Activated naive CD4-positive, alpha-beta T cell treated with anti-CD3 and anti-CD28 coated beads, Interleukin-2, amount 50 U/mL, for 16 hours (primary cell): ENCODE measurements around the gene AIG1.
"Not testable (repeated sequence)": the region's sequence is repeated elsewhere in the genome, so short reads cannot be mapped to it uniquely, and the experiment has no call there.

Experiments
- DNase-seq: peaks from one replicate; pipeline ENCODE4 v3.0.0-alpha.2; 2020

Gene AIG1

DNA sequence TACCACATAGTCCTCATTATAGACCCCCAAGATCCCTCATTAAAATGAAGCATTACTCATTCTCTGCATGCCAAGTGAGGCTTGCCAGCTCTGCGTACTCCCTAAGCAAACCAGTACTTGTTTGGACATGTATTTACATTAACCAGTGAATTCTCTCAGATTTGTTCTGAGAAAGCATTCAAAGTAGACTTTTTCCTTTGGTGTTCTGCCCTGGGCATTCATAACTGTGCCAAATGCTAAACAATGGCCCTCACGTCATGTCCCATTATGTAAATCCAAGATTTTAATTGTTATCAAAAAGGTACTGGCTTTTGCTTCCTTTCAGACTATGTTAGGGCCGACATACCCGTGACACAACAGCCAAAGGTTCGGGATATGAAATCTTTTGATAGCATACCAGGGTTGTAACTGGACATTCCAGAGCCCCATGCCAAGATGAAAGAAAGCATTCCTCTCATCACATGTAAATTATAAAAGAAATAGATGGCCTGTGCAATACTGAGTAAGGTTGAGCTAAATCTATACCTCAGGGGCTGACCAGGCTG is 225.6 kb downstream of the AIG1 start:
- no peak for DNase-seq

DNA sequence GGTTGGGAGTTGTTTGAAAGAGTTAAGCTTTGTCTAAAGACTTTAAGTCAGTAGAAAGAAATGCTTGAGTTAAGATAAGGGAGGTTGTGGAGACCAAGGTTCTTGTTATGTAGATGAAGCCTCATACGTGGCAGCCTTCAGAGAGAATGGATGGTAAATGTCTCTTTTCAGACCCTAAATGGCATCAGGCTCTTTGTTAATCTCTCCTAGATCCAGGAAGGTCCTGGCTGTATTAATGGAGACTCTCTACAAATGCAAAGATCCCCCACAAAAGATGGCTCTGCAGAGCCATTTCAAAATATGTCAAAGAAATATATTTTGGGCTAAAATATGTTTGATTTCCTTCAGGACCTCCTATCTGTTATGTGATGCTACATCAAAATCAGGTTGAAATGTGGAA is 228.2 kb downstream of the AIG1 start:
- no peak for DNase-seq

- no peak for DNase-seq
Observed at GRCh38 chr6:143290206-143290605, 229.5 kb downstream of the AIG1 start.

DNA sequence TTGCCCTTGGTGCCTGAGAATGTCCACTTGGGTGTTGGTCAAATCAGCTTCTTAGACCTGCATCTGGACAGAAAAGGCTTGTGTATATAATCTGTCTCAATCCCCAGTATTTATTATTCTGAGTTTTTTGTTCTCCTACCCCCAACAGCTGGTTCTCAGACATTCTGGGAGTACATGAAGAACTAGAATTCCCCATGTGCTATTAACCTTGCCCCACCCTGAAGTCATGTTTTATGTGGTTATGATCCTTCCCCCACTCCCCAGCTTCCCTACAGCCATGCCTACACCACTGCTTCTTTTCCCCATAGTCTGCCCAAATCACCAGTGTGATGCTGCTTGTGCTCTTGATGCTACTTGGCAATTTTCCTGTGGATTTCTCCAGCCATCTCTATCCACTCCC is 232.8 kb downstream of the AIG1 start:
- DNase-seq: no peak

DNA sequence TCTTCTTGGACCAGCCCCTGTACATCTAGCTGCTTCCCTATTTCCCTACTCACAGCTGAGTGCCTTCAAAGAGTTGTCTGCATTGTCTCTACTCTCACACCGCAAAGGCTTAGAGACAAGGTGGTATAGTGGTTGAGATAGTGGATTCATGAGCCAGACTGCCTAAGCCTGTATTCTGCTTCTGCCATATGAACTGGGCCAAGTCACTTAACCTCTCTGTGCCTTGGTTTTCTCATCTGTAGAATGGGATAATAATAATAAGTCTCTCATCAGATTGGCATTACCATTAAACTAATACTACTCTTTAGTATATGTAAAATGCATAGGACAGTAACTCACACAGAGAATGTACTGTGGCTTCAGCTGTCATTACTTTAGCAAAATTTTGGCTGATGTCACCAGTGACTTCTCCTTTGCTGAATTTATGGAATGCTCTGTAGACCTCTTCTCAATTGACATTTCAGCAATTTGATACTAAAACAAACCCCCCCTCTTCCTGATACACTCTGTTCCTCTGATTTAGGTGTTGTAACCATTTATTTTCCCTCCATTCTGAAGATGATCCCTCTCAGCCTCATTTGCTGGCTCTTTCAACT is 233.7 kb downstream of the AIG1 start:
- no peak for DNase-seq

DNA sequence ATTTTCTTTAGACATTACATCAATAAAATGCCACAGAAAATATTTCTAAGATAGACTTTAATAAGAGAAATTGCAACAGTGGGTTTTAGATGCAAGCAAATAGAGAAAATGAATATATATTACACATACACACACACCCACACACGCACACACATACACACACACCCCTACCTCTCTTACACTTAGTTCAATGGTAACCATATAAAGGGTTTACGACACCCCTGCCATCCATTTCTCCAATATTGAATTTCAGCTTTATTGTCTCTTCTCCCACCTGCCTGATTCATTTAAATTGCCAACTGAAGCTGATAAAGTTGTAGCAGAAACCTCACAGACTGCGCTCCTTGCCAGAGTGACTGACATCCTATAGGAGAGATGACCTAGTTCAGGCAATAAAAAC is 235.2 kb downstream of the AIG1 start:
- DNase-seq: no peak

- no peak for DNase-seq
Observed at GRCh38 chr6:143298071-143298470, 237.4 kb downstream of the AIG1 start.

GRCh38 chr6:143299253-143300166 is 238.8 kb downstream of the AIG1 start:
- no peak for DNase-seq

DNA sequence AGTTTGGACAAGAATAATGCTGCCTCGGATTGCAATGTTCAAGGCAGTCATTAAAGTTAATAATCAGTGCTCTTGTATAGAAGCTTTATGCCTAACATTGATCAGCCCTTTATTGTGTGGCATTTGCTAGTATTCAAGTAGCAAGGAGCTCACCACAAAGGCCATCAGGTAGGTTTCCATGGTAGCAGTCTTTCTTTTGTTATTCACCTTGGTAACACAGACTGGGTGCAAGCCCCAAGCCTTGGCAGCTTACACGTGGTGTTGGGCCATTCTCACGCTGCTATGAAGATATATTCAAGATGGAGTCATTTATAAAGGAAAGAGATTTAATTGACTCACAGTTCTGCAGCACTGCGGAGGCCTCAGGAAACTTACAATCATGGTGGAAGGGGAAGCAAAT is 240.5 kb downstream of the AIG1 start:
- DNase-seq: no peak

GRCh38 chr6:143307760-143308159 is 247.1 kb downstream of the AIG1 start:
- not testable (repeated sequence) for DNase-seq

DNA sequence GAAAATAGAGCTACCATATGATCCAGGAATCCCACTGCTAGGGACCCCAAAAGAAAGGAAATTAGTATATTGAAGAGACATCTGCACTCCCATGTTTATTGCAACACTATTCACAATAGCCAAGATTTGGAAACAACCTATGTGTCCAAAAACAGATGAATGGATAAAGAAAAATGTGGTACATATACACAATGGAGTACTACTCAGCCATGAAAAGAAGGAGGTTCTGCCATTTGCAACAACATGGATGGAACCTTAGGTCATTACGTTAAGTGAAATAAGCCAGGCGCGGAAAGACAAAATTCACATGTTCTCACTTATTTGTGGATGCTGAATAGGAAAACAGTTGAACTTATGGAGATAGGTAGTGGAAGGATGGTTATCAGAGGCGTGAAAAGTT is 252.5 kb downstream of the AIG1 start:
- DNase-seq: no peak

DNA sequence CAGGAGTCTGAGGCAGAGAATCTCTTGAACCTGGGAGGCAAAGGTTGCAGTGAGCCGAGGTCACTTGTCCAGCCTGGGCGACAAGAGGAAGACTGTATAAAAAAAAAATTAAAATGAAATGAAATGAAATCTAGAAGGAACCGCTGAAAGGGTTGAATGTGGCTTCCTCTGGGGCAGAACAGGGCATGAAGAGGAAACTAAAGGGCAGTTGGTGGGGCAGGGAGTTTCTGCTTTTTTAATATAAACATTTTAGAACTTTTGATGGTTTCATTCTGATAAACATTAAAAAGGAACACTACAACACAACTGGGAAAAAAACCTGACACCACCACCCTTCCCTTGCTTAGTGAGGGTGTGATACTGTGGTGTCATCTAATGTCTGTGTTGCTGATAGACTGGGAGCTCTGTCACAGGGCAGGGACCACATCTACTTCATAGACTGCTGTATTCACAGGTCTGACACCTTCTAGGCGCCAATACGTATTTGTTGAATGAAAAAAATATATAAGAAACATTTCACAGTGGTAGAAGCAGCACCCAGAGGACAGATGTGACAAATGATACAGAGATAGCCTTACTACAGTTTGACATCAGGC is 260.9 kb downstream of the AIG1 start:
- no peak for DNase-seq

- DNase-seq: no peak
Observed at GRCh38 chr6:143322386-143322785, 261.7 kb downstream of the AIG1 start.

GRCh38 chr6:143323729-143324470 is 263.2 kb downstream of the AIG1 start:
- no peak for DNase-seq

- DNase-seq: no peak
Observed at GRCh38 chr6:143325379-143326140, 264.9 kb downstream of the AIG1 start.

- no peak for DNase-seq
Observed at GRCh38 chr6:143328876-143329275, 268.2 kb downstream of the AIG1 start.

- DNase-seq: no peak
Observed at GRCh38 chr6:143329323-143329722, 268.6 kb downstream of the AIG1 start.

DNA sequence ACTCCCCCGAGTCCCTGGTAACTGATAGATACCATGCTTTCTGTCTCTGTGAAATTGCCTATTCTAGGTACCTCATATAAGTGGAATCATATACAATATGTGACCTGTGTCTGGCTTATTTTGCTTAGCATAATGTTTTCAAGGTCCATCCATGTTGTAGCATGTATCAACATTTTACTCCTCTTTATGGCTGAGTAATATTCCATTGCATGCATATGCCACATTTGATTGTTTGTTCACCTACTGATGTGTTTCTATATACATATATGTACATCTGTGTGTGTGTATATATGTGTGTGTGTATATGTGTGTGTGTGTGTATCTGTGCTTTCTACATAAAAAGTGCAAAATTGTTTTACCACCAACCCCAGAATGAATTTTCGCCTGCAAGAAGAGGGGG is 270.7 kb downstream of the AIG1 start:
- DNase-seq: no peak

DNA sequence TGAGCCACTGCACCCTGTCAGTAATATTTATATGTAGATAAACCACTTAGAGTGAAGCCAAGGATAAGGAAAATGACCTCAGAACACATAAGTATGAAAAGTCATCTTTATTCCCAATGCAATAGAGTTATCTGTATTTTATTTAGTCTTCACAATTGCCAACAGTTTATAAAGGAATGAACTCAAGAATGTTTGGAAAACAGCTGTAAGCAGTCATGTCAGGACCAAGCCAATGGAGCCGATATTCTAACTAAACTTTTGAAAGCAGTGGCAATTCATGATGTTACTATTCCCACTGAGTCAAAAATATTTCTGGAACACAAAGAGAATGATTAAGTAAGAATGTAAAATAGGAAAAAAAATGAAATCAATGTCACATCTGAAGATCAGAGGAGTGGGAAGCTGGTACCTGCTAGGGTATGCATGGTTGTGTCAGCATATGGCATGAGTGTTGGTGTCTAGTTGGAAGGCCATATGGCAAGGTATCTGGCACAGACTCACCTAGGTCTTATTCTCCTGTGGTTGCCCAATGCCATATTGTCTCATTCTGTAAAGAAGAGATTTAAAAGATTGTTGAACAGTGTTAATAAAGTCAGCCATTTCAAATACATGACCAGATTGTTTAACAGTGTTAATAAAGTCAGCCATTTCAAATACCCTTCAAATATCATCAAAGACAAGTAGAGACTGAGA is 271.6 kb downstream of the AIG1 start:
- DNase-seq: no peak

DNA sequence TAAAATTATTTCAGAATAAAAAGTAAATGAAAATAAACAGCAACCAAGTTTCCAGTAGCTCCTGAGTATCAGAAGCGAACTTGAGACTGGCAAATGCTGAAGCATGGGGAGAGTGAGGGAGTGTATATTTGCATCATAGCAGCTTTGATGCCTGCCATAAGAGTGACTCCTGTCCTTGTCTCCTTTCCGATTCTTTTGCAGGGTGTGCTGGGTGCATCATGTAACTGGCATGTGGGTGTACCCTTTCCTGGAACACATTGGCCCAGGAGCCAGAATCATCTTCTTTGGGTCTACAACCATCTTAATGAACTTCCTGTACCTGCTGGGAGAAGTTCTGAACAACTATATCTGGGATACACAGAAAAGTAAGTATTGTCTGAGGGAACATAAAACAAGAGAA is 272.4 kb downstream of the AIG1 start:
- DNase-seq: no peak

DNA sequence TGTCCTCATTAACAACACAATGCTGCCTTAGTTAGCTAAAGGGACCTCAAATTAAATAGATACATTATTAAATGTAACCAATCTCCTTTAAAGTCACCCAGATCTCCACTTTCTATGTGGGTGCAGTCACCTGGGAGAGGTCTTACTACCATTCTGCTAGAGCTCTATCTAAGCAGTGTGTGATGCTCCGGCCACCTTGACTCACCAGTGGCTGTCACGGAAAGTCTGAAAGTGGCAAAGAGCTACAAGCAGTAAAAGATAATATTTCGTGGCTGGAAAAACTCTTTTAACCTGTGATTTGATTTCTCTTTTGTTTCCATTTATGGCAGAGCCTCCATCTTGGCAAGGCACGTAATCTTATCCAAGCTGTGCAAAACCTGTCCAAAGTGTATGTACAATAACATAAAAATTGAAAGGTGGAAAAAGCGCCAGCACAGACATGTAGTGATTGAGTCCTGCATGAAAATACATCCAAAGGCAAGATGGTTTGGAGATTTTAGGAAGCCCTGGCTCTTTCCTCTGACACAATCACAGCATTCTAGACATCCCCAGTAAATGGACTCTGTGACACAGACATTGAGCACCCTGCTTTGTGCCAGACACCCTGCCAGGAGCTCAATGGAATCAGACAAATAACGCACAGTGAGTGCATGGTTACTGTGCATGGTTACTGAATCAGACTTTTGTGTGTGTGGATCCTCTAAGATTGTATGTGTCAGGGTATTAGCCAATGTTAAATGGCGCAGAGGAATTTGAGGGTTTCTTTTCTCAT is 273.2 kb downstream of the AIG1 start:
- DNase-seq: no peak
